ENCODE measurements around the gene VTI1A. TPM values are rescaled to one million over a fixed set of nuclear protein-coding genes. Genes with fewer than 3 reads are reported as not detected.

Gene VTI1A
- total and polyA plus RNA-seq, 2 experiments from 2014 or later, result 26.8 to 31.0 TPM

DNA sequence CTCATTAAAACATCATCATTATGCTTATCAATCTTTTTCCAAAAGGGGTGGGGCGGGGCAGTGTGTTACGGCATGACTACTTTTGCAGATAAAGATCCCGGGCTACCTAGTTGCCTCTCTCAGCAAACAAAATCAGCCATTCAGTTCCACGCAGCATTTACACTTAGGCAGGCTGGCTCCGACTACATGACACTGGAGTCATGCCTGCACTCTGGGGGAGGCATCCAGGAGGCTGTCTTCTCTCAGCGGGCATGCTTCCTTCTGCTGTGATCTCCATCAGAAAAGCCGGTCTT, 309.2 kb downstream of the VTI1A start:
- H3K4me2 ChIP-seq, result no peak overlapping the region

More for the DNA sequence above, 309.2 kb downstream of the VTI1A start:
- DNase-seq (ENCODE audit: low spot score) (no peak), ATAC-seq (no peak)
- Histone ChIP-seq H3K4me3 (no peak overlapping the region), H3K79me2 (replicated peaks; ENCODE audit: insufficient read depth) (no peaks in the 10 kb centered on the region), H3F3A (replicated peaks; ENCODE audit: low read depth) (no peaks in the 10 kb centered on the region), H3K9me2 (ENCODE audit: insufficient read depth) (no peaks in the 10 kb centered on the region), H3K27ac (ENCODE audit: low read depth) (no peak overlapping the region), H3K4me1 (ENCODE audit: insufficient read depth) (peaks cover 5% of the 10 kb centered on the region; the same call in 1 of the 2 replicates), H2AFZ (no peak overlapping the region), H3K27me3 (ENCODE audit: insufficient read depth) (no peaks in the 10 kb centered on the region), H3K36me3 (ENCODE audit: insufficient read depth) (no peaks in the 10 kb centered on the region), H4K20me1 (replicated peaks; ENCODE audit: insufficient read depth) (no peaks in the 10 kb centered on the region)
- Mint-ChIP-seq H3K27ac (no peak overlapping the region), H3K9me3 (no peaks in the 10 kb centered on the region), H3K36me3 (ENCODE audit: low read depth) (no peaks in the 10 kb centered on the region), H3K4me1 (peaks cover 24% of the 10 kb centered on the region), H3K4me3 (no peak overlapping the region), H3K27me3 (ENCODE audit: insufficient read depth, low read depth, poor library complexity) (peaks cover 2% of the 10 kb centered on the region)
- TF ChIP-seq, protein P1, sequence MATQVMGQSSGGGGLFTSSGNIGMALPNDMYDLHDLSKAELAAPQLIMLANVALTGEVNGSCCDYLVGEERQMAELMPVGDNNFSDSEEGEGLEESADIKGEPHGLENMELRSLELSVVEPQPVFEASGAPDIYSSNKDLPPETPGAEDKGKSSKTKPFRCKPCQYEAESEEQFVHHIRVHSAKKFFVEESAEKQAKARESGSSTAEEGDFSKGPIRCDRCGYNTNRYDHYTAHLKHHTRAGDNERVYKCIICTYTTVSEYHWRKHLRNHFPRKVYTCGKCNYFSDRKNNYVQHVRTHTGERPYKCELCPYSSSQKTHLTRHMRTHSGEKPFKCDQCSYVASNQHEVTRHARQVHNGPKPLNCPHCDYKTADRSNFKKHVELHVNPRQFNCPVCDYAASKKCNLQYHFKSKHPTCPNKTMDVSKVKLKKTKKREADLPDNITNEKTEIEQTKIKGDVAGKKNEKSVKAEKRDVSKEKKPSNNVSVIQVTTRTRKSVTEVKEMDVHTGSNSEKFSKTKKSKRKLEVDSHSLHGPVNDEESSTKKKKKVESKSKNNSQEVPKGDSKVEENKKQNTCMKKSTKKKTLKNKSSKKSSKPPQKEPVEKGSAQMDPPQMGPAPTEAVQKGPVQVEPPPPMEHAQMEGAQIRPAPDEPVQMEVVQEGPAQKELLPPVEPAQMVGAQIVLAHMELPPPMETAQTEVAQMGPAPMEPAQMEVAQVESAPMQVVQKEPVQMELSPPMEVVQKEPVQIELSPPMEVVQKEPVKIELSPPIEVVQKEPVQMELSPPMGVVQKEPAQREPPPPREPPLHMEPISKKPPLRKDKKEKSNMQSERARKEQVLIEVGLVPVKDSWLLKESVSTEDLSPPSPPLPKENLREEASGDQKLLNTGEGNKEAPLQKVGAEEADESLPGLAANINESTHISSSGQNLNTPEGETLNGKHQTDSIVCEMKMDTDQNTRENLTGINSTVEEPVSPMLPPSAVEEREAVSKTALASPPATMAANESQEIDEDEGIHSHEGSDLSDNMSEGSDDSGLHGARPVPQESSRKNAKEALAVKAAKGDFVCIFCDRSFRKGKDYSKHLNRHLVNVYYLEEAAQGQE (IDR thresholded peaks at IDR 0.05; ENCODE audit: unreplicated experiment), result no peak
- TF ChIP-seq JUNB (IDR thresholded peaks at IDR 0.05; ENCODE audit: unreplicated experiment) (no peak), STAT1 (IDR thresholded peaks at IDR 0.05; ENCODE audit: unreplicated experiment) (no peak), EZH2phosphoT487 (IDR thresholded peaks at IDR 0.05; ENCODE audit: unreplicated experiment) (no peak), NANOG (IDR thresholded peaks at IDR 0.05; ENCODE audit: borderline replicate concordance) (no peak), EZH2 (IDR thresholded peaks at IDR 0.05; ENCODE audit: low read depth, unreplicated experiment) (no peak), CREB1 (CRISPR knock-in tag; IDR thresholded peaks at IDR 0.05; ENCODE audit: low read depth) (no peak), ZNF114 (CRISPR knock-in tag; IDR thresholded peaks at IDR 0.05) (no peak), ZNF331 (CRISPR knock-in tag; IDR thresholded peaks at IDR 0.05; ENCODE audit: low read depth) (no peak), POLR2AphosphoS5 (IDR thresholded peaks at IDR 0.05; ENCODE audit: low read depth) (no peak)
- TF ChIP-seq, protein P2, sequence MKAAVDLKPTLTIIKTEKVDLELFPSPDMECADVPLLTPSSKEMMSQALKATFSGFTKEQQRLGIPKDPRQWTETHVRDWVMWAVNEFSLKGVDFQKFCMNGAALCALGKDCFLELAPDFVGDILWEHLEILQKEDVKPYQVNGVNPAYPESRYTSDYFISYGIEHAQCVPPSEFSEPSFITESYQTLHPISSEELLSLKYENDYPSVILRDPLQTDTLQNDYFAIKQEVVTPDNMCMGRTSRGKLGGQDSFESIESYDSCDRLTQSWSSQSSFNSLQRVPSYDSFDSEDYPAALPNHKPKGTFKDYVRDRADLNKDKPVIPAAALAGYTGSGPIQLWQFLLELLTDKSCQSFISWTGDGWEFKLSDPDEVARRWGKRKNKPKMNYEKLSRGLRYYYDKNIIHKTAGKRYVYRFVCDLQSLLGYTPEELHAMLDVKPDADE (IDR thresholded peaks at IDR 0.05), result no peak
- TF ChIP-seq, protein P3, sequence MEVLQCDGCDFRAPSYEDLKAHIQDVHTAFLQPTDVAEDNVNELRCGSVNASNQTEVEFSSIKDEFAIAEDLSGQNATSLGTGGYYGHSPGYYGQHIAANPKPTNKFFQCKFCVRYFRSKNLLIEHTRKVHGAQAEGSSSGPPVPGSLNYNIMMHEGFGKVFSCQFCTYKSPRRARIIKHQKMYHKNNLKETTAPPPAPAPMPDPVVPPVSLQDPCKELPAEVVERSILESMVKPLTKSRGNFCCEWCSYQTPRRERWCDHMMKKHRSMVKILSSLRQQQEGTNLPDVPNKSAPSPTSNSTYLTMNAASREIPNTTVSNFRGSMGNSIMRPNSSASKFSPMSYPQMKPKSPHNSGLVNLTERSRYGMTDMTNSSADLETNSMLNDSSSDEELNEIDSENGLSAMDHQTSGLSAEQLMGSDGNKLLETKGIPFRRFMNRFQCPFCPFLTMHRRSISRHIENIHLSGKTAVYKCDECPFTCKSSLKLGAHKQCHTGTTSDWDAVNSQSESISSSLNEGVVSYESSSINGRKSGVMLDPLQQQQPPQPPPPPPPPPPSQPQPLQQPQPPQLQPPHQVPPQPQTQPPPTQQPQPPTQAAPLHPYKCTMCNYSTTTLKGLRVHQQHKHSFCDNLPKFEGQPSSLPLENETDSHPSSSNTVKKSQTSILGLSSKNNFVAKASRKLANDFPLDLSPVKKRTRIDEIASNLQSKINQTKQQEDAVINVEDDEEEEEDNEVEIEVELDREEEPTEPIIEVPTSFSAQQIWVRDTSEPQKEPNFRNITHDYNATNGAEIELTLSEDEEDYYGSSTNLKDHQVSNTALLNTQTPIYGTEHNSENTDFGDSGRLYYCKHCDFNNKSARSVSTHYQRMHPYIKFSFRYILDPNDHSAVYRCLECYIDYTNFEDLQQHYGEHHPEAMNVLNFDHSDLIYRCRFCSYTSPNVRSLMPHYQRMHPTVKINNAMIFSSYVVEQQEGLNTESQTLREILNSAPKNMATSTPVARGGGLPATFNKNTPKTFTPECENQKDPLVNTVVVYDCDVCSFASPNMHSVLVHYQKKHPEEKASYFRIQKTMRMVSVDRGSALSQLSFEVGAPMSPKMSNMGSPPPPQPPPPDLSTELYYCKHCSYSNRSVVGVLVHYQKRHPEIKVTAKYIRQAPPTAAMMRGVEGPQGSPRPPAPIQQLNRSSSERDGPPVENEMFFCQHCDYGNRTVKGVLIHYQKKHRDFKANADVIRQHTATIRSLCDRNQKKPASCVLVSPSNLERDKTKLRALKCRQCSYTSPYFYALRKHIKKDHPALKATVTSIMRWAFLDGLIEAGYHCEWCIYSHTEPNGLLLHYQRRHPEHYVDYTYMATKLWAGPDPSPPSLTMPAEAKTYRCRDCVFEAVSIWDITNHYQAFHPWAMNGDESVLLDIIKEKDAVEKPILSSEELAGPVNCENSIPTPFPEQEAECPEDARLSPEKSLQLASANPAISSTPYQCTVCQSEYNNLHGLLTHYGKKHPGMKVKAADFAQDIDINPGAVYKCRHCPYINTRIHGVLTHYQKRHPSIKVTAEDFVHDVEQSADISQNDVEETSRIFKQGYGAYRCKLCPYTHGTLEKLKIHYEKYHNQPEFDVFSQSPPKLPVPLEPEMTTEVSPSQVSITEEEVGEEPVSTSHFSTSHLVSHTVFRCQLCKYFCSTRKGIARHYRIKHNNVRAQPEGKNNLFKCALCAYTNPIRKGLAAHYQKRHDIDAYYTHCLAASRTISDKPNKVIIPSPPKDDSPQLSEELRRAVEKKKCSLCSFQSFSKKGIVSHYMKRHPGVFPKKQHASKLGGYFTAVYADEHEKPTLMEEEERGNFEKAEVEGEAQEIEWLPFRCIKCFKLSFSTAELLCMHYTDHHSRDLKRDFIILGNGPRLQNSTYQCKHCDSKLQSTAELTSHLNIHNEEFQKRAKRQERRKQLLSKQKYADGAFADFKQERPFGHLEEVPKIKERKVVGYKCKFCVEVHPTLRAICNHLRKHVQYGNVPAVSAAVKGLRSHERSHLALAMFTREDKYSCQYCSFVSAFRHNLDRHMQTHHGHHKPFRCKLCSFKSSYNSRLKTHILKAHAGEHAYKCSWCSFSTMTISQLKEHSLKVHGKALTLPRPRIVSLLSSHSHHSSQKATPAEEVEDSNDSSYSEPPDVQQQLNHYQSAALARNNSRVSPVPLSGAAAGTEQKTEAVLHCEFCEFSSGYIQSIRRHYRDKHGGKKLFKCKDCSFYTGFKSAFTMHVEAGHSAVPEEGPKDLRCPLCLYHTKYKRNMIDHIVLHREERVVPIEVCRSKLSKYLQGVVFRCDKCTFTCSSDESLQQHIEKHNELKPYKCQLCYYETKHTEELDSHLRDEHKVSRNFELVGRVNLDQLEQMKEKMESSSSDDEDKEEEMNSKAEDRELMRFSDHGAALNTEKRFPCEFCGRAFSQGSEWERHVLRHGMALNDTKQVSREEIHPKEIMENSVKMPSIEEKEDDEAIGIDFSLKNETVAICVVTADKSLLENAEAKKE (CRISPR knock-in tag; IDR thresholded peaks at IDR 0.05), result no peak
- TF ChIP-seq, protein P4, sequence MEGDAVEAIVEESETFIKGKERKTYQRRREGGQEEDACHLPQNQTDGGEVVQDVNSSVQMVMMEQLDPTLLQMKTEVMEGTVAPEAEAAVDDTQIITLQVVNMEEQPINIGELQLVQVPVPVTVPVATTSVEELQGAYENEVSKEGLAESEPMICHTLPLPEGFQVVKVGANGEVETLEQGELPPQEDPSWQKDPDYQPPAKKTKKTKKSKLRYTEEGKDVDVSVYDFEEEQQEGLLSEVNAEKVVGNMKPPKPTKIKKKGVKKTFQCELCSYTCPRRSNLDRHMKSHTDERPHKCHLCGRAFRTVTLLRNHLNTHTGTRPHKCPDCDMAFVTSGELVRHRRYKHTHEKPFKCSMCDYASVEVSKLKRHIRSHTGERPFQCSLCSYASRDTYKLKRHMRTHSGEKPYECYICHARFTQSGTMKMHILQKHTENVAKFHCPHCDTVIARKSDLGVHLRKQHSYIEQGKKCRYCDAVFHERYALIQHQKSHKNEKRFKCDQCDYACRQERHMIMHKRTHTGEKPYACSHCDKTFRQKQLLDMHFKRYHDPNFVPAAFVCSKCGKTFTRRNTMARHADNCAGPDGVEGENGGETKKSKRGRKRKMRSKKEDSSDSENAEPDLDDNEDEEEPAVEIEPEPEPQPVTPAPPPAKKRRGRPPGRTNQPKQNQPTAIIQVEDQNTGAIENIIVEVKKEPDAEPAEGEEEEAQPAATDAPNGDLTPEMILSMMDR (conservative IDR thresholded peaks at IDR 0.05; ENCODE audit: low read depth in 2 of 2), result no peak
